Right ventricle myocardium inferior (tissue), 1 donor: ENCODE results near the gene TERB1. TPM values are rescaled to one million over a fixed set of nuclear protein-coding genes. Genes with fewer than 3 reads are reported as not detected.

Experiments used
- ATAC-seq: fragments of 200-7000 bp; cut with Tn5 transposase; one replicate; pipeline ENCODE4 v1.9.1; 2020; ENCODE audit warnings: mild to moderate bottlenecking, moderate library complexity
- DNase-seq: peaks from one replicate; pipeline ENCODE4 v3.0.0; 2021; ENCODE audit errors: missing footprints
- intact Hi-C: fragments of 100-400 bp; cut with DNase I; formaldehyde crosslinking; loops from one replicate; pipeline ENCODE4 v1.11.0; 2022
- long read RNA-seq: library from polyadenylated mRNA; unstranded; transcript quantifications from one replicate; pipeline ENCODE4 v2.0.0, GENCODE V29; 2021
- total RNA-seq: library from RNA; stranded (reverse); fragmentation: NEBNext Ultra II Directional; extraction: Animal tissue kit (Norgen Biotek cat#: 25700); gene quantifications from one replicate; pipeline ENCODE4 v1.2.1, GENCODE V29; 2021
- donor health status: DM: no; HTN: yes; CAD: no; lungs with severe emphysema.

TERB1 gene
- total RNA-seq: not detected
- long read RNA-seq: 0 reads

- ATAC-seq (no peak), DNase-seq (no peak)
- intact Hi-C loops: no loop called here
Measured at GRCh38 chr16:66801320-66802105, at the start of gene TERB1. TERB1 (minus strand) TSS chr16:66801584; CDS start chr16:66796798, 4,786 bp downstream.

- ATAC-seq (no peak), DNase-seq (no peak)
- intact Hi-C loops: no loop called here
Measured at GRCh38 chr16:66850115-66850815, 48.9 kb upstream of the TERB1 start.

GRCh38 chr16:66849549-66849948 lies 48.2 kb upstream of the TERB1 start:
- no peak for ATAC-seq
- intact Hi-C loops: no loop called here
- DNase-seq: no peak

GRCh38 chr16:66849021-66849420 lies 47.6 kb upstream of the TERB1 start:
- intact Hi-C loops: no loop called here
- ATAC-seq: no peak
- no peak for DNase-seq

- intact Hi-C loops: no loop called here
- DNase-seq (no peak), ATAC-seq (no peak)
Measured at GRCh38 chr16:66848172-66848571, 46.8 kb upstream of the TERB1 start.

- ATAC-seq (no peak), DNase-seq (no peak)
- intact Hi-C loops: no loop called here
Measured at GRCh38 chr16:66847533-66848067, 46.2 kb upstream of the TERB1 start.

GRCh38 chr16:66846831-66847230 lies 45.4 kb upstream of the TERB1 start:
- intact Hi-C loops: no loop called here

GRCh38 chr16:66846266-66846665 lies 44.9 kb upstream of the TERB1 start:
- ATAC-seq: no peak
- intact Hi-C loops: no loop called here

More at GRCh38 chr16:66846831-66847230, 45.4 kb upstream of the TERB1 start:
- DNase-seq (no peak), ATAC-seq (no peak)

GRCh38 chr16:66845791-66846221 lies 44.4 kb upstream of the TERB1 start:
- intact Hi-C loops: no loop called here
- no peak for ATAC-seq
- DNase-seq: no peak

More at GRCh38 chr16:66846266-66846665, 44.9 kb upstream of the TERB1 start:
- DNase-seq: no peak

GRCh38 chr16:66845080-66845410 lies 43.7 kb upstream of the TERB1 start:
- ATAC-seq (no peak), DNase-seq (no peak)
- intact Hi-C loops: no loop called here

- no peak for DNase-seq
- ATAC-seq: peak; percentile 33
- intact Hi-C loops: no loop called here
Measured at GRCh38 chr16:66844342-66845079, 43.1 kb upstream of the TERB1 start, which contains the start of gene CA7. CA7 (plus strand) TSS chr16:66844414; CDS start chr16:66844488, 74 bp downstream.

GRCh38 chr16:66844009-66844341 lies 42.6 kb upstream of the TERB1 start:
- no peak for ATAC-seq

GRCh38 chr16:66843191-66843590 lies 41.8 kb upstream of the TERB1 start:
- DNase-seq (no peak), ATAC-seq (no peak)
- intact Hi-C loops: no loop called here

More at GRCh38 chr16:66844009-66844341, 42.6 kb upstream of the TERB1 start:
- no peak for DNase-seq
- intact Hi-C loops: no loop called here

GRCh38 chr16:66842765-66843164 lies 41.4 kb upstream of the TERB1 start:
- no peak for DNase-seq
- no peak for ATAC-seq
- intact Hi-C loops: no loop called here

GRCh38 chr16:66841366-66841765 lies 40.0 kb upstream of the TERB1 start:
- ATAC-seq (no peak), DNase-seq (no peak)
- intact Hi-C loops: no loop called here

- ATAC-seq (no peak), DNase-seq (no peak)
- intact Hi-C loops: no loop called here
Measured at GRCh38 chr16:66840883-66841282, 39.5 kb upstream of the TERB1 start.

- intact Hi-C loops: loop anchor here (5.0 kb wide), 1 partner anchor 82 kb away; the partner anchor contains the start of gene DYNC1LI2
- ATAC-seq (no peak), DNase-seq (no peak)
Measured at GRCh38 chr16:66834746-66835145, 33.4 kb upstream of the TERB1 start.

- intact Hi-C loops: loop anchor here (5.0 kb wide), 1 partner anchor 80 kb away; the partner anchor contains the start of gene DYNC1LI2
- no peak for ATAC-seq
- DNase-seq: no peak
Measured at GRCh38 chr16:66832661-66833305, 31.4 kb upstream of the TERB1 start.

GRCh38 chr16:66832190-66832589 lies 30.8 kb upstream of the TERB1 start:
- intact Hi-C loops: loop anchor here (5.0 kb wide), 1 partner anchor 80 kb away; the partner anchor contains the start of gene DYNC1LI2
- DNase-seq (no peak), ATAC-seq (no peak)
